NB4 (cell line): ENCODE results near the gene TTC21B.

Experiments
- DNase-seq: peaks from one replicate; pipeline ENCODE4 v3.0.0; 2010; ENCODE audit warnings: low read depth
- H3K4me3 ChIP-seq: one replicate; pipeline ENCODE4 v1.5.1; 2011; ENCODE audit warnings: mild to moderate bottlenecking, low read depth, low read length, moderate library complexity
- CTCF ChIP-seq: IDR thresholded peaks from one replicate; pipeline ENCODE4 v1.5.1; 2012; ENCODE audit warnings: low read depth, low read length
- MAX ChIP-seq: IDR thresholded peaks from 2 replicates; pipeline ENCODE4 v1.6.1; 2011; ENCODE audit warnings: low read depth, low read length
- MYC ChIP-seq: IDR thresholded peaks from 2 replicates; pipeline ENCODE4 v1.6.1; 2011; ENCODE audit warnings: low read depth, low read length
- POLR2A ChIP-seq: IDR thresholded peaks from 2 replicates; pipeline ENCODE4 v1.6.1; 2011; ENCODE audit warnings: mild to moderate bottlenecking; ENCODE audit not compliant: insufficient read length; ENCODE audit errors: extremely low read depth

The TTC21B gene

GRCh38 chr2:165844216-165844615, 109.4 kb downstream of the TTC21B start:
- TF ChIP-seq MYC, result no peak
- TF ChIP-seq POLR2A, result no peak
- no peak for TF ChIP-seq CTCF
- TF ChIP-seq MAX, result no peak
- H3K4me3 ChIP-seq, result no peak overlapping the region
- DNase-seq, result no peak

- no peak overlapping the region for H3K4me3 ChIP-seq
- TF ChIP-seq MYC, result no peak
- TF ChIP-seq CTCF, result no peak
- no peak for TF ChIP-seq MAX
- TF ChIP-seq POLR2A, result no peak
- no peak for DNase-seq
Observed at GRCh38 chr2:165843351-165843750, 110.2 kb downstream of the TTC21B start.

GRCh38 chr2:165840333-165840958, 113.1 kb downstream of the TTC21B start:
- no peak overlapping the region for H3K4me3 ChIP-seq
- TF ChIP-seq MAX, result no peak
- no peak for TF ChIP-seq CTCF
- no peak for TF ChIP-seq POLR2A
- TF ChIP-seq MYC, result no peak
- no peak for DNase-seq

- DNase-seq, result no peak
- no peak overlapping the region for H3K4me3 ChIP-seq
- TF ChIP-seq CTCF (no peak), MYC (no peak), MAX (no peak), POLR2A (no peak)
Observed at GRCh38 chr2:165839610-165840009, 114.0 kb downstream of the TTC21B start.

GRCh38 chr2:165837122-165837521, 116.5 kb downstream of the TTC21B start:
- peak; percentile 47 for DNase-seq
- no peak overlapping the region for H3K4me3 ChIP-seq
- TF ChIP-seq MYC (no peak), CTCF (no peak), POLR2A (no peak), MAX (no peak)
